Testis (tissue), 3 donors: Measurements from ENCODE around the gene POLR1A. TPM values are rescaled to one million over a fixed set of nuclear protein-coding genes. Genes with fewer than 3 reads are reported as not detected.

Experiments
- DNase-seq: peaks from one replicate; pipeline ENCODE4 v3.0.0-alpha.2; 2019
- H3K27ac ChIP-seq, 2 donors: fragments of 200-600 bp; sonication (generic); one replicate each; pipeline ENCODE4 v1.5.1; 2019
- H3K27me3 ChIP-seq: fragments of 200-600 bp; sonication (generic); one replicate; pipeline ENCODE4 v1.5.1; 2019
- H3K36me3 ChIP-seq: fragments of 200-600 bp; sonication (generic); one replicate; pipeline ENCODE4 v1.5.1; 2017; ENCODE audit warnings: low read depth; ENCODE audit errors: missing control alignments
- H3K4me1 ChIP-seq: fragments of 200-600 bp; sonication (generic); one replicate; pipeline ENCODE4 v1.5.1; 2019
- H3K4me3 ChIP-seq, 2 donors: fragments of 200-600 bp; sonication (generic); one replicate each; pipeline ENCODE4 v1.5.1; 2017 to 2019
- H3K9me3 ChIP-seq: fragments of 200-600 bp; sonication (generic); one replicate; pipeline ENCODE4 v1.5.1; 2017
- CTCF ChIP-seq, 3 experiments: fragments of 450-650 bp in 2 of 3; fragments of 200-600 bp in 1 of 3; sonication (generic) in 1 of 3; IDR thresholded peaks; one replicate each; pipeline ENCODE4 v1.5.1; 2016 to 2019; ENCODE audit warnings: antibody characterized with exemption in 3 of 3, mild to moderate bottlenecking in 2 of 3, moderate library complexity in 1 of 3
- POLR2A ChIP-seq: fragments of 450-650 bp; IDR thresholded peaks from one replicate; pipeline ENCODE4 v1.6.1; 2017; ENCODE audit warnings: antibody characterized with exemption, mild to moderate bottlenecking, moderate library complexity
- WGBS, 2 donors: methylation state at CpG; one replicate each; pipeline ENCODE4 v1.1.5; 2018; 5-methylcytosine and 5-hydroxymethylcytosine counted together
- intact Hi-C: fragments of 100-400 bp; cut with DNase I; formaldehyde crosslinking; loops from one replicate; pipeline ENCODE4 v1.15.1; 2023; ENCODE audit warnings: low total_unique reads
- polyA plus RNA-seq: library from polyadenylated mRNA; stranded (reverse); fragments of 350-450 nt; fragmentation: Illumina TruSeq; extraction: RNeasy Lipid Tissue Mini Kit (QIAGEN cat#74804); gene quantifications from one replicate; pipeline ENCODE4 v1.2.3, GENCODE V29; 2014; ENCODE audit warnings: low read depth, low replicate concordance; ENCODE audit not compliant: insufficient read depth
- total RNA-seq, 2 donors: library from RNA; depleted of rRNA; stranded (reverse); fragments of >200 nt; gene quantifications; one replicate each; pipeline ENCODE4 v1.2.3, GENCODE V29; 2016

Gene POLR1A
- total and polyA plus RNA-seq, 3 donors from 2014 or later, result 20.0 to 28.7 (median 28.1) TPM

GRCh38 chr2:85981579-85982247, 124.0 kb downstream of the POLR1A start:
- intact Hi-C loops, result no loop called here
- TF ChIP-seq CTCF (IDR thresholded peaks at IDR 0.05) (no peak), POLR2A (no peak)
- Histone ChIP-seq H3K27ac (no peak overlapping the region), H3K9me3 (no peaks in the 10 kb centered on the region), H3K4me1 (no peaks in the 10 kb centered on the region), H3K36me3 (no peaks in the 10 kb centered on the region), H3K4me3 (no peak overlapping the region), H3K27me3 (no peaks in the 10 kb centered on the region)
- DNase-seq, result no peak
- WGBS, 2 donors, result 87 to 89% methylated on average over 12 of the region's 12 CpGs

DNA sequence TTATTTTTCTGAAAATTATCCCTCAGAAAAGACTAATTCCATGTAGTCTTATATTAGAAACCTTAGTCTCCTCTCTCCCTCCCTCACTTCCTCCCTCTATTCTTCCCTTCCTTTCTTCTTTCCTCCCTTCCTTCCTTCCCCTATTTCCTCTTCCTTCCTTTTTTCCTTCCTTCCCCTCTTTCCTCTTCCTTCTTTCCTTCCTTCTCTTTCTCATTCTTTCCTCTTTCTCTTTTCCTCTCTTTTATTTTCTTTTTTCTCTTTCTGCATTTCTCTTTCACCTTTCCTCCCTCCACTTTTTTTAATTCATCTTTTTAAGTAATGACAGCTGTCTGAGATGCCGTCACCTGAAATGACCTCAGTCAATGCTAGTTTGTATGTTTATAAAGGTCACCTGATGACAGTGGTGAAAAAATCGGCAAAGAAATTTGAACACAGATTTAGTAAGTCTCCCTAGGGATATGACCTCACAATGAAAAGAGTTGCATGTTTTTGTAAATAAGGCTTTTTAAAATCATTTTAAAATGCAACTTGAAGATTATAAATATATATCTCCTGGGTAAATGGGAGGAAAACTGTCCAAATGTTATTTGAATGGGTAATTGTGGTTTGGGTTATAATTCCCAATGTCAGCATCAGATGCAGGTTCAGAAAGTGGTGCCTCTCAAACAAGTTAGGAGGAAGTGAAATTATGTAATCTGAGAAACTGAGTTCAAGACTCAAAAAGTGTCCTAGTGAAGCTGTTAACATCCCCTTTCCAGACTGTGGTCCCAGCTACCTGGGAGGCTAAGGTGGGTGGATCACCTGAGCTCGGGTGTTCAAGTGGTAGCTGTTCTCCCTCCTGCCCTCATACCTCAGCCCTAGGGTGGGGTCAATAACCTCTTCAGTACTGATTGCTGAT, 126.6 kb downstream of the POLR1A start:
- TF ChIP-seq CTCF (IDR thresholded peaks at IDR 0.05), result no peak
- TF ChIP-seq POLR2A, result no peak
- H3K27ac ChIP-seq, result no peak overlapping the region
- H3K4me3 ChIP-seq, result no peak overlapping the region
- WGBS, 2 donors, result 77 to 81% methylated on average over 3 of the region's 3 CpGs
- DNase-seq, result no peak
- H3K4me1 ChIP-seq, result no peaks in the 10 kb centered on the region
- no peaks in the 10 kb centered on the region for H3K36me3 ChIP-seq
- H3K27me3 ChIP-seq, result no peaks in the 10 kb centered on the region
- H3K9me3 ChIP-seq, result no peaks in the 10 kb centered on the region
- intact Hi-C loops, result no loop called here

- no peak for TF ChIP-seq POLR2A
- no peak for TF ChIP-seq CTCF (IDR thresholded peaks at IDR 0.05)
- H3K36me3 ChIP-seq, result no peaks in the 10 kb centered on the region
- intact Hi-C loops, result no loop called here
- no peak overlapping the region for H3K27ac ChIP-seq
- no peaks in the 10 kb centered on the region for H3K4me1 ChIP-seq
- no peak for DNase-seq
- no peaks in the 10 kb centered on the region for H3K9me3 ChIP-seq
- 76 to 77% methylated on average over 8 to 9 of the region's 9 CpGs for WGBS, 2 donors
- no peak overlapping the region for H3K4me3 ChIP-seq
- H3K27me3 ChIP-seq, result no peaks in the 10 kb centered on the region
Measured at GRCh38 chr2:85976106-85976920, 129.4 kb downstream of the POLR1A start.

- no peak for DNase-seq
- Histone ChIP-seq H3K36me3 (no peaks in the 10 kb centered on the region), H3K9me3 (no peaks in the 10 kb centered on the region), H3K27me3 (no peaks in the 10 kb centered on the region), H3K27ac (no peak overlapping the region), H3K4me1 (no peaks in the 10 kb centered on the region), H3K4me3 (no peak overlapping the region)
- intact Hi-C loops, result no loop called here
- TF ChIP-seq CTCF (IDR thresholded peaks at IDR 0.05) (no peak), POLR2A (no peak)
- 74 to 81% methylated on average over 4 of the region's 4 CpGs for WGBS, 2 donors
Measured at GRCh38 chr2:85975581-85975980, 130.1 kb downstream of the POLR1A start.
